Lower lobe of right lung (tissue), 2 donors: Measurements from ENCODE around the gene ARMH3. TPM values are rescaled to one million over a fixed set of nuclear protein-coding genes. Genes with fewer than 3 reads are reported as not detected.

Experiments used
- ATAC-seq, 2 donors: fragments of 200-7000 bp; cut with Tn5 transposase; one replicate each; pipeline ENCODE4 v1.9.1; 2020 to 2022; ENCODE audit warnings: mild to moderate bottlenecking in 2 of 2, moderate library complexity in 2 of 2
- DNase-seq: peaks from one replicate; pipeline ENCODE4 v3.0.0-alpha.2; 2020
- H3K27ac ChIP-seq: fragments of 200-600 bp; one replicate; pipeline ENCODE4 v1.8.0; 2022
- H3K27me3 ChIP-seq: fragments of 200-600 bp; one replicate; pipeline ENCODE4 v1.8.0; 2022; ENCODE audit warnings: low read depth
- H3K36me3 ChIP-seq: fragments of 200-600 bp; one replicate; pipeline ENCODE4 v1.8.0; 2022; ENCODE audit warnings: mild to moderate bottlenecking
- H3K4me1 ChIP-seq: fragments of 200-600 bp; one replicate; pipeline ENCODE4 v1.8.0; 2022
- H3K4me3 ChIP-seq: fragments of 200-600 bp; one replicate; pipeline ENCODE4 v1.8.0; 2022; ENCODE audit warnings: mild to moderate bottlenecking
- H3K9me3 ChIP-seq: fragments of 200-600 bp; one replicate; pipeline ENCODE4 v1.8.0; 2022
- CTCF ChIP-seq: fragments of 200-600 bp; IDR thresholded peaks from one replicate; pipeline ENCODE4 v1.8.0; 2022; ENCODE audit warnings: antibody characterized with exemption, mild to moderate bottlenecking
- intact Hi-C: fragments of 100-400 bp; cut with DNase I; formaldehyde crosslinking; loops from one replicate; pipeline ENCODE4 v1.11.0; 2022
- total RNA-seq: library from RNA; stranded (reverse); fragmentation: NEBNext Ultra II Directional; extraction: Animal tissue kit (Norgen Biotek cat#: 25700); gene quantifications from one replicate; pipeline ENCODE4 v1.2.1, GENCODE V29; 2021
- donor health status: DM: no; HTN: yes; CAD: no; lungs with severe emphysema.

The ARMH3 gene
- total RNA-seq, 1 donor from 2014 or later = 38.6 TPM

GRCh38 chr10:101878869-101879268, 177.1 kb downstream of the ARMH3 start:
- TF ChIP-seq CTCF = no peak
- Histone ChIP-seq H3K4me3 (no peak overlapping the region), H3K27ac (no peak overlapping the region), H3K9me3 (no peaks in the 10 kb centered on the region), H3K36me3 (peaks cover 17% of the 10 kb centered on the region), H3K27me3 (no peaks in the 10 kb centered on the region), H3K4me1 (no peaks in the 10 kb centered on the region)
- ATAC-seq (no peak), DNase-seq (no peak)
- intact Hi-C loops = no loop called here

GRCh38 chr10:101875068-101875688, 180.8 kb downstream of the ARMH3 start:
- ATAC-seq (no peak), DNase-seq (no peak)
- Histone ChIP-seq H3K27me3 (no peaks in the 10 kb centered on the region), H3K4me1 (no peaks in the 10 kb centered on the region), H3K9me3 (no peaks in the 10 kb centered on the region), H3K36me3 (peaks cover 16% of the 10 kb centered on the region), H3K4me3 (no peak overlapping the region), H3K27ac (no peak overlapping the region)
- no peak for TF ChIP-seq CTCF
- intact Hi-C loops = no loop called here

GRCh38 chr10:101874252-101874651, 181.7 kb downstream of the ARMH3 start:
- Histone ChIP-seq H3K9me3 (no peaks in the 10 kb centered on the region), H3K4me3 (no peak overlapping the region), H3K4me1 (no peaks in the 10 kb centered on the region), H3K27ac (no peak overlapping the region), H3K27me3 (no peaks in the 10 kb centered on the region), H3K36me3 (peaks cover 7% of the 10 kb centered on the region)
- TF ChIP-seq CTCF = no peak
- ATAC-seq (no peak), DNase-seq (no peak)
- intact Hi-C loops = no loop called here

GRCh38 chr10:101867931-101868330, 188.0 kb downstream of the ARMH3 start:
- no peak for DNase-seq
- H3K27me3 ChIP-seq = no peaks in the 10 kb centered on the region
- no peak for ATAC-seq
- H3K4me3 ChIP-seq = no peak overlapping the region
- no peaks in the 10 kb centered on the region for H3K9me3 ChIP-seq
- TF ChIP-seq CTCF = no peak
- H3K36me3 ChIP-seq = peaks cover 4% of the 10 kb centered on the region
- H3K27ac ChIP-seq = no peak overlapping the region
- H3K4me1 ChIP-seq = no peaks in the 10 kb centered on the region
- intact Hi-C loops = no loop called here

- H3K9me3 ChIP-seq = peaks cover 7% of the 10 kb centered on the region
- H3K4me1 ChIP-seq = peaks cover 4% of the 10 kb centered on the region
- intact Hi-C loops = no loop called here
- no peaks in the 10 kb centered on the region for H3K36me3 ChIP-seq
- TF ChIP-seq CTCF = no peak
- ATAC-seq = no peak
- H3K4me3 ChIP-seq = no peak overlapping the region
- no peak for DNase-seq
- H3K27me3 ChIP-seq = no peaks in the 10 kb centered on the region
- no peak overlapping the region for H3K27ac ChIP-seq
Measured at GRCh38 chr10:101859530-101859929, 196.4 kb downstream of the ARMH3 start.
